HG03442 (cell line): ENCODE data around the gene SLC2A3.
"Not testable (repeated sequence)": the region's sequence is repeated elsewhere in the genome, so short reads cannot be mapped to it uniquely, and the experiment has no call there.

Experiments used
- ATAC-seq: cut with Tn5 transposase; IDR thresholded peaks from one replicate; pipeline ENCODE4 v1.9.1; 2021; ENCODE audit warnings: mild to moderate bottlenecking, moderate library complexity; ENCODE audit not compliant: unreplicated experiment

Gene SLC2A3

GRCh38 chr12:7917392-7918267, 18.4 kb downstream of the SLC2A3 start:
- no peak for ATAC-seq

- ATAC-seq = no peak
Observed at GRCh38 chr12:7916936-7917335, 19.1 kb downstream of the SLC2A3 start.

- ATAC-seq = no peak
Observed at GRCh38 chr12:7915661-7916403, 20.2 kb downstream of the SLC2A3 start.

GRCh38 chr12:7910106-7910505, 25.9 kb downstream of the SLC2A3 start:
- ATAC-seq = not testable (repeated sequence)

DNA sequence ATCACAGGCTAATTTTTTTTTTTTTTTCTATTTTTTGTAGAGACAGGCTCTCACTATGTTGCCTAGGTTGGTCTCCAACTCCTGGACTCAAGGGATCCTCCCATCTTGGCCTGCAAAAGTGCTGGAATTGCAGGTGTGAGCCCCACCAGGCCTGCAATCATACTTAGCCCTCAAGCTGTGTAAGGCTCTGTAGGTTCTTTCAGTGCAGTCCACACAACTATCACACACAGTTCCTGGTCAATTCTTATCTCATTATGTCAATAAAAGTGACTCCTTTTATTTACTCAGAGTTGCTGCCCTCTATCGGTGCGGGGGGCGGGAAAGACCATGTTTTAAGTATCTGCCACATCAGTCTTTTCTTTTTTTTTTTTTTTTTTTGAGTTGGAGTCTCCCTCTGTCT, 29.0 kb downstream of the SLC2A3 start:
- no peak for ATAC-seq

- ATAC-seq = not testable (repeated sequence)
Observed at GRCh38 chr12:7906303-7906702, 29.7 kb downstream of the SLC2A3 start.

GRCh38 chr12:7905600-7906125, 30.3 kb downstream of the SLC2A3 start:
- ATAC-seq = not testable (repeated sequence)

- no peak for ATAC-seq
Observed at GRCh38 chr12:7905071-7905470, 30.9 kb downstream of the SLC2A3 start.

DNA sequence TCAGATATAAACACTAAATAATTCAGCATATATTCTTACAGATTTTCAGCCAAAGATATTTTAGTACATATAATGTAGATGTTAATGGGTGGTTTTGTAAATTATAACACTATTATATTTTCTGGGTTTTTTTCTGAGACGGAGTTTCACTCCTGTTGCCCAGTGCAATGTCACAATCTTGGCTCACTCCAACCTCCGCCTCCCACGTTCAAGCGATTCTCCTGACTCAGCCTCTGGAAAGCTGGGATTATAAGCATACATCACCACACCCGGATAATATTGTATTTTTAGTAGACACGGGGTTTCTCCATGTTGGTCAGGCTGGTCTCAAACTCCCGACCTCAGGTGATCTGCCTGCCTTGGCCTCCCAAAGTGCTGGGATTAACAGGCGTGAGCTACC, 33.6 kb downstream of the SLC2A3 start:
- ATAC-seq = not testable (repeated sequence)

DNA sequence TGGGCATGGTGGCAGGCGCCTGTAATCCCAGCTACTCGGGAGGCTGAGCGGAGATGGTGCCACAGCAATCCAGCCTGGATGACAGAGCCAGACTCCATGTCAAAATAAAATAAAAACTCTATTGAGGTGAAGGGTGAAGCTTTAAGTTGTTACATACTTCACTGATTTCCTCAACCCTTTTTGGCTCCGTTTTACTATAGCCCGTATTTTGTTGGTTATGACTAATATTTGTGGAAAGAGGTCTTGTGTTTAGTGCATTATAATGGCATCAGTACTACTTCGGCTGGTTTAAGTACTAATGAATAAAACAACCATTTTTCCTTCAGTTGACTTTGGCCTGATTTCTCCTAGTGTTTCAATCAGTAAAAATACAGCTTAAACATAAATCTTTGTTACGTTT, 36.2 kb downstream of the SLC2A3 start:
- no peak for ATAC-seq

DNA sequence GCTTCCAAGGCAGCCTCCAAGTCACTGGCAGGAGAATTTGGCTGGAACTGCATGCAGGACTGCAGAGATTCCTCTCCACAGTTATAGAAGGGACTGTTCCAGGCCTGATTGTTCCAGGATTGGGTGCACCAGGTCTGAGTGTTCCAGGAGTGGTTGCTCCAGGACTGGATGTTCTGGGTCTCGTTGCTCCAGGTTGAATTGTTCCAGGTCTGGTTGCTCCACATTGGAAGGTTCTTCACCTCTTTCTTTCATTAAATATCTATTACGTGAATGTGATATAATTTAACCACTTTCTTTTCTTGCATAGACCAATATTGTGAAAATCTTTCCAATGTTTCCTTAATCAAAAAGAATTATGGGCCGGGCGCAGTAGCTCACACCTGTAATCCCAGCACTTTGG, 39.3 kb downstream of the SLC2A3 start:
- not testable (repeated sequence) for ATAC-seq

GRCh38 chr12:7892186-7892980, 43.6 kb downstream of the SLC2A3 start:
- no peak for ATAC-seq

DNA sequence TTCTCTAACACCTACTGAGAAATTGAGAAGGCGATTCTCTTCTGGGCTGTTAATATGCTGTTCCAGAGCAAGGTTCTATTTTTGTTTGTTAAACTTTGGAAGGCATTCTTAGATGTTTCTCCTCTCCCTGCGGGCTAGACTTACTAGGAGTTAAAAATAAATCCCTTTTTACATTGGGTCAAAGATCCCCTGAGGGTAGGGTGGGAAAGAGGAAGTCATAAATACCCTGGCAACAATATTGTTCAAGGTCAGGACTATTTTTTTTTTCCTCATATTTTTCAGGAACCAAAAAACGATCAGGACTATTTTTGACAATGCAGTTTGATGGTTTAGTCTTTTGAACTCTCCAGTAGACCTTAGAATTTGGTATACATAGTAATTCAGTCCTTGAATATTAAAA, 51.3 kb downstream of the SLC2A3 start:
- ATAC-seq = no peak

GRCh38 chr12:7881736-7882120, 54.3 kb downstream of the SLC2A3 start:
- ATAC-seq = not testable (repeated sequence)

DNA sequence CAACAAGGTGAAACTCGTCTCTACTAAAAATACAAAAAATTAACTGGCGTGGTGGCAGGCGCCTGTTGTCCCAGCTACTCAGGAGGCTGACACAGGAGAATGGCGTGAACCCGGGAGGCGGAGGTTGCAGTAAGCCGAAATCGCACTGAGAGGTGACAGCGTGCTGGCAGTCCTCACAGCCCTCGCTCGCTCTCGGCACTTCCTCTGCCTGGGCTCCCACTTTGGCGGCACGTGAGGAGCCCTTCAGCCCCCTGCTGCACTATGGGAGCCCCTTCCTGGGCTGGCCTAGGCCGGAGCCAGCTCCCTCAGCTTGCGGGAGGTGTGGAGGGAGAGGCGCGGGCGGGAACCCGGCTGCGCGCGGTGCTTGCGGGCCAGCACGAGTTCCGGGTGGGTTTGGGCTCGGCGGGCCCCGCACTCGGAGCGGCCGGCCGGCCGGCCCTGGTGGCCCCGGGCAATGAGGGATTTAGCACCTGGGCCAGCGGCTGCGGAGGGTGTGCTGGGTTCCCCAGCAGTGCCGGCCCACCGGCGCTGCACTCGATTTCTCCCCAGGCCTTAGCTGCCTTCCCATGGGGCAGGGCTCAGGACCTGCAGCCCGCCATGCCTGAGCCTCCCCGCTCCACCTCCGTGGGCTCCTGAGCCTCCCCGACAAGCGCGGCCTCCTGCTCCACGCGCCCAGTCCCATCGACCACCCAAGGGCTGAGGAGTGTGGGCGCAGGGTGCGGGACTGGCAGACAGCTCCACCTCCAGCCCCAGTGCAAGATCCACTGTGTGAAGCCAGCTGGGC, 54.8 kb downstream of the SLC2A3 start:
- ATAC-seq = not testable (repeated sequence)

GRCh38 chr12:7879246-7879645, 56.7 kb downstream of the SLC2A3 start:
- no peak for ATAC-seq

GRCh38 chr12:7877420-7877819, 58.6 kb downstream of the SLC2A3 start:
- no peak for ATAC-seq

DNA sequence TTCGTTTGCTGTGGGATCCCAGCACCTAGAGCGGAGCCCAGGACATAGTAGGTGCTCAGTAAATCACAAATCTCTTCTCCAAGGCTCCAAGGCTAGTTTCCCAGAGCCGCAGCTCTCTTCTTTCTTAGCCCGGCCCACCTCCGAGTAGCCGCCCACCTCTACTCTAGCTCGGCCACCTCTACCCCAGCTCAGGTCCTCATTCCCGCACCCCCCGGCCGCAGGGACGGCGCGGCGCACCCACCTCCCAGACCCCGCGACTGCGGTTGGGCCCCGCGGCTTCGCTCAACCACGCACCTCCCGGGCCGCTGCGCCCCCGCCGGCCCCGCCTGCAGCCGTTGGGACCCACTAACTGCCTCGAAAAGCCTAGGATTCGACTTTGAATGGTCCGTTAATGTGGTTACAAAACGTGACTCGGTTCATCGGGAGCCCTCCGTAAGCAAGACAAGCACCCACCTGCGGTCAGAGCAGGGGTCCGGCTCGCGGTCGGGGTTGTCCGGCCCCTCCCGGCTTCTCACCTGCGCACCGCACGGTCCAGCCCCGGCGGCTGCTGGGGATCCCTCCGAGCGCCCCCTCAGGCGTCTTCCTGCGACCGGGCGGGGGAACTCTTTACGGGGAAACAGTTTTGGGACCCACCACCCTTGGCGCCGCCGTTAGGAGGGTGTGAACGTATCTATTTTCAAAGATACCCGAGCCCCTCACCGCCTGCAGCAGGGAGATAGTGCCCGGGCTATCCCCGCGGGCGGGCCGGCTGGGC, 63.2 kb downstream of the SLC2A3 start, which contains the start of gene SLC2A14:
TSS of gene SLC2A14 (minus strand) at position 350 of the 754 bp plus-strand sequence. CDS start 3,035 bp downstream, outside the sequence.
- ATAC-seq = no peak

- ATAC-seq = no peak
Observed at GRCh38 chr12:7870335-7870734, 65.7 kb downstream of the SLC2A3 start.
